T47D (cell line): Measurements from ENCODE around the gene RSPH1.

ENCODE experiments used
- DNase-seq, 2 experiments: peaks; one replicate each; pipeline versions ENCODE4 v3.0.0 to v3.0.0-alpha.2; 2011 to 2012; ENCODE audit warnings: low read depth in 1 of 2, low spot score in 1 of 2
- JUND ChIP-seq: IDR thresholded peaks from 2 replicates; pipeline ENCODE4 v1.6.1; 2012; ENCODE audit warnings: low read depth
- in situ Hi-C: cut with HindIII; loops from 2 replicates; pipeline ENCODE4 v1.10.0; 2016; ENCODE audit warnings: low sequenced_read_pairs, low pct_unique_long_range_greater_than_20kb

RSPH1 gene

GRCh38 chr21:42460391-42461184 lies 35.4 kb downstream of the RSPH1 start:
- no peak for DNase-seq

GRCh38 chr21:42459546-42460215 lies 36.3 kb downstream of the RSPH1 start:
- no peak for DNase-seq
- in situ Hi-C loops: no loop called here
- TF ChIP-seq JUND: no peak

More at GRCh38 chr21:42460391-42461184, 35.4 kb downstream of the RSPH1 start:
- in situ Hi-C loops: no loop called here
- no peak for TF ChIP-seq JUND

DNA sequence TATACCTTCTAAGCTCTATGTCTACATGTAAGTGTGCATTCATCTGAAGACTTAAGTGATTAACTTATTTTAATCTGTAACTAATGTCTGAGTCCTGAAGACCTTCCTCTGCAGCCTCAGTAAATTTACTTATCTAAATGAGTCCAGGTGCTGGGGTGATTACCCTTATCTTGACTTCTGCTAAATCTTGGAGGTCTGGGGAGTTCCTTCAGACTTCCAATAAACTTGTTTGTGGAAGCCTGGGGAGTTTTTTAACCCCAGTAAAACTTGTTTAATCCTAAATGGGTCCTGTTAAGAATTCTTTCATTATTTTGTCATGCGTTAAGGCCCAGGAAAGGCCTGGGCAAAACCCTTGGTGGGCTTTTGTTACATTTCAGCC lies 37.0 kb downstream of the RSPH1 start:
- DNase-seq: no peak
- TF ChIP-seq JUND: no peak
- in situ Hi-C loops: no loop called here

- in situ Hi-C loops: no loop called here
- DNase-seq: no peak
- TF ChIP-seq JUND: no peak
These were observed 39.6 kb downstream of the RSPH1 start for GRCh38 chr21:42456457-42456856.

DNA sequence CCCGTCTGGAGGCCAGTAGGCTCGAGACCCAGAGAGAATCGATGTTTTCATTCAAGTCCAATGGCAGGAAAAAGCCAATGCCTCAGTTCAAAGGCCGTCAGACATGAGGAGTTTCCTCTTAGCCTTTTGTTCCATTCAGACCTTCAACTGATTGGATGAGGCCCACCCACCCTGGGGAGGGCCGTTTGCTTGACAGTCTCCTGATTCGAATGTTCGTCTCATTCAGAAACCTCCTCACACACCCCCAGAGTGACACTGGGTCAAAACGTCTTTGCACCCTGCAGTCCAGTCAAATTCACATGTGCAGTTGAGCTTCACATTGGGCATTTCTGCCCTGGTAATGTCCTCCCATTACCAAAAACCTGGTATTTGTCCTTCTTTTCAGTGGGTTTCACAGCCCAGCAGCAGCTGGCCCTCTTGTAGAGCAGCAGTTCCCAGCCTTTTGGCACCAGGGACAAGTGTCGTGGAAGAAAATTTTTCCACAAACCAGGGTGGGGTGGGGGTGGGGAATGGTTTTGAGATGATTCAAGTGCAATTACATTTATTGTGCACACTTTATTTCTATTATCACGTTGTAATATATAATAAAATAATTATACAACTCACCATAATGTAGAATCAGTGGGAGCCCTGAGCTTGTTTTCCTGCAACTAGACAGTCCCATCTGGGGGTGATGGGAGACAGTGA lies 40.1 kb downstream of the RSPH1 start:
- DNase-seq: no peak

GRCh38 chr21:42455196-42455595 lies 40.8 kb downstream of the RSPH1 start:
- in situ Hi-C loops: no loop called here
- TF ChIP-seq JUND: no peak
- no peak for DNase-seq

More for the DNA sequence above, 40.1 kb downstream of the RSPH1 start:
- TF ChIP-seq JUND: no peak
- in situ Hi-C loops: no loop called here

GRCh38 chr21:42454786-42455185 lies 41.2 kb downstream of the RSPH1 start:
- in situ Hi-C loops: no loop called here
- no peak for DNase-seq
- no peak for TF ChIP-seq JUND

- in situ Hi-C loops: no loop called here
- no peak for DNase-seq
- TF ChIP-seq JUND: no peak
These were observed 41.9 kb downstream of the RSPH1 start for GRCh38 chr21:42453986-42454570.

GRCh38 chr21:42453224-42453985 lies 42.6 kb downstream of the RSPH1 start:
- DNase-seq: no peak
- in situ Hi-C loops: no loop called here
- no peak for TF ChIP-seq JUND

- TF ChIP-seq JUND: no peak
- in situ Hi-C loops: no loop called here
- no peak for DNase-seq
These were observed 43.4 kb downstream of the RSPH1 start for GRCh38 chr21:42452401-42453223.

GRCh38 chr21:42451941-42452340 lies 44.1 kb downstream of the RSPH1 start:
- TF ChIP-seq JUND: no peak
- in situ Hi-C loops: no loop called here

GRCh38 chr21:42448686-42449085 lies 47.3 kb downstream of the RSPH1 start:
- DNase-seq: no peak
- in situ Hi-C loops: no loop called here
- TF ChIP-seq JUND: no peak

More at GRCh38 chr21:42451941-42452340, 44.1 kb downstream of the RSPH1 start:
- DNase-seq: no peak
